ENCODE data around the gene PTK6.

Gene PTK6

GRCh38 chr20:63553251-63553932 is 16.2 kb upstream of the PTK6 start:
- TF ChIP-seq CTCF (conservative IDR thresholded peaks at IDR 0.05; ENCODE audit: low read depth, low read length), result no peak
- peak; percentile 16 for DNase-seq (ENCODE audit: low read depth)

GRCh38 chr20:63552481-63553249 is 15.5 kb upstream of the PTK6 start:
- no peak for TF ChIP-seq CTCF (conservative IDR thresholded peaks at IDR 0.05; ENCODE audit: low read depth, low read length)
- no peak overlapping the region for H3K4me3 ChIP-seq (ENCODE audit: low read length)
- DNase-seq (ENCODE audit: low read depth), result no peak

More at GRCh38 chr20:63553251-63553932, 16.2 kb upstream of the PTK6 start:
- H3K4me3 ChIP-seq (ENCODE audit: low read length), result peak overlapping the region; percentile 60

GRCh38 chr20:63551068-63551467 is 13.9 kb upstream of the PTK6 start:
- no peak for TF ChIP-seq CTCF (conservative IDR thresholded peaks at IDR 0.05; ENCODE audit: low read depth, low read length)
- DNase-seq (ENCODE audit: low read depth), result no peak
- no peak overlapping the region for H3K4me3 ChIP-seq (ENCODE audit: low read length)

GRCh38 chr20:63549679-63550282 is 12.6 kb upstream of the PTK6 start:
- TF ChIP-seq CTCF (conservative IDR thresholded peaks at IDR 0.05; ENCODE audit: low read depth, low read length), result no peak
- DNase-seq (ENCODE audit: low read depth), result no peak
- no peak overlapping the region for H3K4me3 ChIP-seq (ENCODE audit: low read length)

- DNase-seq (ENCODE audit: low read depth), result no peak
- no peak overlapping the region for H3K4me3 ChIP-seq (ENCODE audit: low read length)
- no peak for TF ChIP-seq CTCF (conservative IDR thresholded peaks at IDR 0.05; ENCODE audit: low read depth, low read length)
These were observed 11.8 kb upstream of the PTK6 start for GRCh38 chr20:63549019-63549418.

- no peak for TF ChIP-seq CTCF (conservative IDR thresholded peaks at IDR 0.05; ENCODE audit: low read depth, low read length)
- no peak for DNase-seq (ENCODE audit: low read depth)
- H3K4me3 ChIP-seq (ENCODE audit: low read length), result no peak overlapping the region
These were observed 11.4 kb upstream of the PTK6 start for GRCh38 chr20:63548542-63548941.
